ENCODE measurements around the gene CA10.

The CA10 gene

DNA sequence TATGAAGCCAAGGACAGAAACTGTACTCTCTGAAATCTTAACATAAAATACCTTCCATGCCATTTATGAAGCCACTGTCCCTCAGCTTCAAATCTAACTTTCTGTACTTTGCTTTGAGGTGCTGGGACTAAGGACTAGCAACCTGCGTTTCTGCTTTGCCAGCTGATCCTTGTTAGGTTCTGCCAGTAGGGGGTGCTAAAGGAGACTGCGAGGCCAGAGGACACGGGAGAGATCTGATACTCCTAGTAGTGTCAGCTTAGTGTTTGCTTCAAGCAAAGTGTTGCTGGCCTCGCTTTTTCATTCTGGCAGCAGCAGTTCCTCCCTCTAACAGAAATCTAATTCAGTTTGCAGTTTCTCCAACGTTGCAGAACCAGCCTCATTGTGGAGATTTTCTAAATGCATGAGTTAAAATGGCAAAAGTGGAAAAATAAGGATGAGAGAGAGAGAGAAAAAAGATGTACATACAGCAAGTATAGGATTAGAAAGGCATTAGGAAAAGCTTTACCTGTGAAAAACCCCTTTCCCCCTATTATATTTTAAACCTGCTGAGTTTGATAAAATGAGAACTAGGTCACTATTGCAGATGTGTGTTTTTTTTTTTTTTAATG, 297.5 kb downstream of the CA10 start:
- DNase-seq (ENCODE audit: low spot score): peak; percentile 3

DNA sequence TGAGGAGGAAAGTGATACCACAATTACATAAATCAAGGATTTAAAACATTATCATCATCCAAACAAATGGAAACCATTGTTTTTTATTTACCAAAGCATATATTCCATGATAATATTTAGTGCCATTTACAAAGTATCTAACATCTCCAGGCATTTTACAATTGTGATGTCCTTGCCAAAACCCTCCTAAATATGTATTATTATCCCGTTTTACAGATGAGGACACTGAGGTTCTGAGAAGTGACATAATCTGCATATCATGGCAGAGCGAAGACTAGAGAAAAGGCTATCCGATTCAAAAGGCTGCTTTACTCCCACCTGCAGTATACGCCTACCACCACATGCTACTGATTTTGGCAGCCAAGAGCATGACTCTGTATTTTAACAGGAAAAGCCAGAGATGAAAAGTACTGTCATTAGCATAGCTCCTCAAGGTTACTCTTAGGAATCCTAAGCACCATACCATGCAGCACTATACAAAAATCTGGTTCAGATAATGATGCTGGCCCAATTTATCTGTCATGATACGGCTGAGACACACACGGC, 301.4 kb downstream of the CA10 start:
- DNase-seq (ENCODE audit: low spot score): no peak

DNA sequence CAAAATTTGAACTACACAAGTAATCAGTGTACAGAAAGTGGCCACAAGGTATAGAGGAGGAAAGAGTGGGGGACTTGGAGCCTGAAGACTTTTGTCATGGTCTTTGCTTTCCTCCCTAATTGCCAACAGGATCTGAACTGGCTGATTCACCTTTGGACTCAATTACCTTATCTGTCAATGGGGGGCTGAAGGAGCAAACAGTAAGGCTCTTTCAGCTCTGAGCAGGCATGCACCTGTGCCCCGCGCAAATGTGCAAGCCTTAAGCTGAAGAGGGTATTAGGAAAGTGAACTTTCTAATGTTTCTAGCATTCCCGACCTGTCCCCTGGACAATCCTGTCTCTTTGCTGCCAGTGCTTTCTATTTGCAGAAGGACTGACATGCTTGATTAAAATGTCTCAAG, 302.7 kb downstream of the CA10 start:
- DNase-seq (ENCODE audit: low spot score): no peak

DNA sequence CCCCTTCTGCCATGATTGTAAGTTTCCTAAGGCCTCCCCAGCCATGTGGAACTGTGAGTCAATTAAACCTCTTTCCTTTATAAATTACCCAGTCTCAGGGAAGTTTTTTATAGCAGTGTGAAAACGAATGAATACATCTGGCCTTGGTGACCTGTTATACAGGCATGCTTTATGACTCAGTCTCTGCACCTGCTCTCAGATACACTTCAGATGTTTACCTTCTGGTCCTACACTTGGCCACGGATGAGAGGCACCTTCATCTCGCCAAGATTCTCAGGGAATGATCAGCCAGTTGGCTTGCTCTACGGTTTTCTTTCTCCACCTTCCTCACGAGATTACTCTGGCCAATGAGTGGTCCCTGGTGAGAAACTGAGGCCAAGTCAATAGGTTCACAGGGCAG, 304.7 kb downstream of the CA10 start:
- no peak for DNase-seq (ENCODE audit: low spot score)

DNA sequence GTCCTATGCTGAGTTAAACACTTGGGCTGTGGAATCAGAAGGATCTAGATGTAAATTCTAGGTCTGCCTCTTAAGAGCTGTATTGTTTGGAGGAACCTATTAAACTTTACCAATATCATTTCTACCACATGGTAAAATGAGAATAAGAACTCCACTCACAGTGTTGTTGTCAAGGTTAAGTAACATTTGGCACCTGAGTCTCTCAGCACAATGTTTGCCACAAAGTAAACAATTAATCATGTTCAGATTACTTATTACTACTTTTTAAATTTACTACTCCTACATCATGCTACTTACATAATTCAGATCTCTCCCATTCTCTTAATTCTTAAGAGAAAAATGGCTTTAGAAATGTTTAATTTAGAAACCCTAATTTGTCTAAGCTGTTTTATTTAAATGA, 305.9 kb downstream of the CA10 start:
- no peak for DNase-seq (ENCODE audit: low spot score)

DNA sequence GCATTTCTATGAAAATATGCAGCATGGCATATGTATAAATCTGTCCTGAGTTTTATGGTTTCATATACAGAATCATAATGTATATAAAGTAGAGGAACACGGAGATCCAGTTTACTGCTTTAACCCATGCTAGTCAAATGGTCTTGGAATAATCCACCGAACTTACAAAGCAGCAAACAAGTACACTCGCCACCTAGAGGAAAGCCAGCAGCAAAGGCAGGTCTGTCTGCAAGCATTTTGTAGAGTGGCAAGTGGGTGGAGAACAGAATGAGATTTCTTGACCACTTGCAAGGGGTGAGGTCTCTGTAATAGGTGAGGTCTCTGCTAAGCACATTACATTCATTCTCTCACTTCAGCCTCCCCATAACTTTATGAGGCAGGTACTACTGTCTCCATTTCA, 308.3 kb downstream of the CA10 start:
- DNase-seq (ENCODE audit: low spot score): no peak

DNA sequence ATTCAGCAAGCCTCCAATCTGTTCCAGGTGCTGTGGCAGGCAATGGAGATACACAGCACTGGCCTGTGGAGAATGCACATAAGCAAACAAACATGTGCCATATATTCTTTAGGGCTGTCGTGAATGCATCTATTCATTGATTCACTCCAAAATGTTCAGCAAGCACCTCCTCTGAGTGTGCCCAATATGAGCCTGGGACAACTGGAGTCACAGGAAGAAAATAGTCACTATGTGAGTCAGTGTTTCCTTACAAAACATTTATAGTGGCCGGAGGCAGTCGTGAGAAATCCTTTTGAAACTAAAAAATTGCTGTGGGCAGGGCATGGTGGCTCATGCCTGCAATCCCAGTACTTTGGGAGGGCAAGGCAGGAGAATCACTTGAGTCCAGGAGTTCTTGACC, 310.1 kb downstream of the CA10 start:
- DNase-seq (ENCODE audit: low spot score): no peak

DNA sequence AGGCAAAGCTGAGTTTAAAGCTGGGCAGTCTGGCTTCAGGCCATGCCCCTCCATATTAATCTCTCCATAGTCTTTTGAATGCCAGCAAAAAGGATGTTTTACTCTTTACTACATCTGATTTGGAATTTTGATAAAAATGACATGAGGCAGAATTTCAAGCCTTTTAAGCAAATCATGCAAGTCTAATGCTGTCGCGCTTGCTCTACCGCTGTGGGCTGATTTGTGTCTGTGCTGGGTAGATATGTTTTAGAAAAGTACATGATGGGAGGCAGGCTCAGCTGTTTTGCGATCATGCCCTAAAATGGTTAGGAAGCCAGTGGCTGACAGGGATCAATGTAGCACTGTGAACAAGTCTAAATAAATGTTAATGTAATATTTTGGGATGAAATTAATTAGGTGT, 311.9 kb downstream of the CA10 start:
- no peak for DNase-seq (ENCODE audit: low spot score)

DNA sequence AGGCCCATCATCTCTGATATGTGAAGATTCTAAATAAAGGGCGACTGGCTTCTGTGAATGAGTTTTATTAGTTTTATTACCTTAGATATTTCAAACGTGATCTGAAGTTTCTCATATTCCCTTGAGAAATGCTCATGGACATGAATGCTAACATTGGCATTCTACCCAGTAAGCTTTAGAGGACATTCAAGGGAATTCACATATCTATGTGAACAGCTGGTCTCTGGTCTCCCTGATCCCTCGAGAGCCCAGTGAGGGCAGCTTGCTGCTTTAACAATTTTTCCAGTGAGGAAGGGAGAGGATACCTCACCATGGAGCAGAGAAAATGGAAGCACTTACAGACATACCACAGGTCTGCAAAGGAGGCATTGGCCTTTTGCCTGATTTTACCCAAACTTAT, 312.7 kb downstream of the CA10 start:
- DNase-seq (ENCODE audit: low spot score): no peak

DNA sequence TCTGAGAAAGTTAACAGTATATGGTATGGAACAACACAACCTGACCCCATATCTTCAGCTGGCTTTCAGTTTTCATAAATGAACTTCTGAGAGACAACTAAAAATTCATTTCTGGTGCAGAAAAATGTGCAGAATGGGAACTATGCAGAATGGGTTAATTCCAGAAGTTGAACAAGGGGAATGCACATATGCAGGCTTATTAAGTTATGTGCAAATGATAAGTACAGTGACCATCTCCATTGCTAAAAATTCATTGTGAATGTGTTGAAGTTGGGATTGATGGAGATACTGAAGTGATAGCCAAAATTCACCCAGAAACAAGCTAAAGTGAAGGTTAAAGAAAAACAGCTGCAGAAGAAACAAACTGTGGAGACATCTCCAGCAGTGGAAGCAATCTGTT, 315.8 kb downstream of the CA10 start:
- no peak for DNase-seq (ENCODE audit: low spot score)

DNA sequence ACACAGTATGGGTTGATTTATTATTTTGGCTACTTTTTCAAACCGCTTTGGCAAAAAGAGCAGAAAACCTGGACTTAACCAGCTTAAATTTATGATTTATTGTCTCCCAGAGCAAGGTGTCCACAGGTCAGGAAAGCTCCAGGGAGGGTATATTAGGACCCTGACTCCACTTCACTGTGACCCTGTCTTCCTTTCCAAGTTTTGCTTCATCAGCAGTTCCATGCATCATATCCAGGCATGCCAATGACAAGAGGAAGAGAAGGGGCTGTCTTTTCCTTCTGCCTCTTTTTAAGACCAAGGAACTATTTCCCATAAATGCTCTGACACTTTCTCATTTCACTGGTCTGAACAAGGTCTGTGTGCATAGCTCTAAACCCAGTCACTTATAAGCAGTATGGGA, 316.8 kb downstream of the CA10 start:
- DNase-seq (ENCODE audit: low spot score): no peak

DNA sequence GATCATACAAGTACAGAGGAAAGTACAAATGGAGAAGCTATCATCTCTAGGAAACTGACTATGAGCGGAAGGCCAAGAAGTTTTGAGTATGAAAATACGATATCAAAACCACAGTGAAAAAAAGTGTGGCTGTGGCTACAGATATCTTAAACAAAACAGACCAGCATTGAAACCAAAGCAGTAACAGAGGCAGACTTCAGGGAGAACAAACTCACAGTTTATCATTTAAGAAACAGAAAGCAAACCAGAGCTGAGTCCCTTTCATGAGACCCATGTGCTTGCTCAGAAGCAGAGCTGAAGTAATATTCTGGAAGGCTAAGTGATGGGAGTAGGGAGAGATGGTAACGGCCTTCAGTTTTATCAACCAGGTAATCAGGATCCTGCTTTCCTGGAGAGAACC, 317.8 kb downstream of the CA10 start:
- DNase-seq (ENCODE audit: low spot score): no peak

DNA sequence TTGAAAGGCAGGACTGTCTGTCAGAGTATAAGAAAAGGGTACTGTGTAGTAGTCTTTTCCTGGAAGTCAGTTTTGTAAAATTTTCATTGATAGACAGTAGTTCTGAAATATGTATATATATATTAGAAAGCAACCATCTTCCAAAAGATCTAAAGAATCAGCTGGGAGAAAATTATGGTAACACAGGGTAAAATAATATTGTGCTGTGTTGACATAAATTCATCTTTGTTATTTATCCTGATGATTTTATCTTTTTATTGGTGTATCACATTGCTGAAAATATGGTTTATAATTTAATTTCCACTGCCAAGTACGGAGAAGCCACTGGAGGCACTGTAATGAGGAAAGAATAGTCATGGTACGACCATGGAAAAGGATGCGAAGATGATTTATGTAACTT, 324.9 kb downstream of the CA10 start:
- DNase-seq (ENCODE audit: low spot score): no peak

DNA sequence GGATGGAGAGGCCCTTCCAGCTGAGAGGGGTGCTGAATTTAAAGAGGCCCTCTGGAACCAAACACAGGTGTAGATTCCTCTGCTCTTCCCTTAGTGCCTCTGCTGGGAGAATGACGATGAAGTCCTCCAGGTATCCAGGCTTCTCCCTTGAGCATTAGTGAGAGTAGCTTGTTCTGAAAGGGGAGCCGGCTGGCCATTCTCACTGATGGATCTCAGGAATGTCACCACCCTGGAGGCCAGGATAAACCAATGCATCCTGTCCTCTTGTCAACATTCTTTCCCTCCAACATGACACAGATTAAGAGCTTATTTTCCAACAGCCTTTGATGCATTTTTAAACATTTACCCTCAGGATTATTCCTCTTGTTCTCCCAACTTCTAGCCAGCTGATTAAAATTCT, 325.5 kb downstream of the CA10 start:
- DNase-seq (ENCODE audit: low spot score): no peak

DNA sequence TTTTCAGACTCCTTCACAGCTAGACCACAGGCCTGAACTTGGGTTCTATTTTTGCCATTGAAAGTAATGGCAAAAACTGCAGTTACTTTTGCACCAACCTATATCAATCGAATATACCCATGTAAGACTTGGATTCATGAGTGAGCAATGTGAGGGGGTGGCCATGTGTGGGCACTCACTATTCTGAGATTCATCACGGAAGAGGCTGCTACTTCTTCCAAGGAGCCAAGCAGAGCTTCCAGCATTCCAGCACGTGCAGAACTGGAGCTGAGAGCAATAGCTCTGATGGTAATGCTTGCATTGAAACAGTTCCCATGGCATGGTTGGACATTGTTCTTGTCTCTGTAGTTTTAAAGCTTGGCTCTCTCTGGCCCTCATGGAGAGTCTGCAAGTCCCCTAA, 327.6 kb downstream of the CA10 start:
- no peak for DNase-seq (ENCODE audit: low spot score)

DNA sequence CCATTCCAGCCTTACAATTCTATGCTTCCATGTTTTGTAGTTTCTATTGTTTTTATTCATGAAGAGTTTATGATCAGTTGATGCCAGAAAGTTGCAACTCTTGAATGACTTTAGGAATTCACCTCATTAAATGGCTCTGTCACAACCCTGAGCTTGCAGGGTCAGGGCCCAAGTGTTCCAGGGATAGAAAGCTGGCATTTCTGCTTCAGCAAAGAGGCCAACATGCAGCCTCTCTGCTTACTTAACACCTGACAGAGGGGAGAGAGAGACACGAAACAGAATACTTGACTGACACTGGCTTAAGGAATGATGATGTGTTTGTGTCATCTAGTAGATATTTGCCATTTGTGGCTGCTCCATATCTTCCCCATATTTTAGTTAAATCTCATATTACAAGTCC, 328.1 kb downstream of the CA10 start:
- no peak for DNase-seq (ENCODE audit: low spot score)

DNA sequence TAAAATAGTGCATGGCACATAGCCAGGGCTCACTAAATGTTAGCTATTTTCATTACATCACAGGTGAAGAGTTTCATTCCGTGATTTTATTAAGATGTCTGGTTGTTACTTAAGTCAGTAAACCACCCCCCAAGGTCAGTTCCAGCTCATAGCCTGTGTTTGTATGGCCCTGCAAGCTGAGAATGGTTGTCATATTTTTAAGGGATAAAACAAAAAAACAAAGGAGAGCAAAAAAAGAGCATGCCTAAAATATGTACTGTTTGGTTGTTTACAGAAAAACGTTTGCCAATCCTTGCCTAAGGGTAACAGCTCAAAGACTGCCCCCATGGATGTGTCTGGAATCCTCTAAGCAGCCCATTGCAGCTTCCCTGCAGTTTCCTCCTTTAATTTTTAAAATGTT, 329.6 kb downstream of the CA10 start:
- no peak for DNase-seq (ENCODE audit: low spot score)

DNA sequence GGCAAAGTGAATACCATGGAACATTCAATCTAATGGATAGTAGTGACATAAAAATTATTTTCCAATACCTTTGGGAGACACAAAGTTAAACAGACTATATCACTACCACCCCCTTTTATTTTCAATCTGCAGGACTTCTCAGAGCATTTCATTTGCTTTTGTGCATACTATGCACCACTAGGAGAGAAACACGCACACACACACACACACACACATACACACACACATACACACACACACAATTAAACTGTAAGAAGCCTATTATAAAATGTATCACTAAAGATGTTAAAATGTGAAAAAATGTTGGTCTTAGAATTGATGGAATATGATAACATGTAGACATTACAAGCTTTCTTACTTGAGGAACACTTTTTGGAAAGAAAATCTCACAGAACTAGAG, 331.4 kb downstream of the CA10 start:
- no peak for DNase-seq (ENCODE audit: low spot score)

DNA sequence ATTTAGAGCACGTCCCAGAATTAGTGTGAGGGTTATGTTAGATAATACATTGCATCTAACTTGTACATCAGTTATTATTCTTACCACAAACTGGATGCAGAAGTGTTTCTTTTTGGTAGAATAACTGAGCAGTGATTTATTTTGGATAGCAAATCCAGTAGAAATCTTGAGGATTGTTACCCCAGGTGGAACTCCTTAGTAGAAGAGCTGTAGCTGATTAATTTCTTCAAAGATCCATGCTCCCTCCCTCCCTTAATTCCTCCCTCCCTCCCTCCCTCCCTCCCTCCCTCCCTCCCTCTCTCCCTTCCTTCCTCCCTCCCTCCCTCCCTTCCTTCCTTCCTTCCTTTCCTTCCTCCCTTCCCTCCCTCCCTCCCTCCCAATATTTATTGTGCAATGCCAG, 337.7 kb downstream of the CA10 start:
- DNase-seq (ENCODE audit: low spot score): no peak

DNA sequence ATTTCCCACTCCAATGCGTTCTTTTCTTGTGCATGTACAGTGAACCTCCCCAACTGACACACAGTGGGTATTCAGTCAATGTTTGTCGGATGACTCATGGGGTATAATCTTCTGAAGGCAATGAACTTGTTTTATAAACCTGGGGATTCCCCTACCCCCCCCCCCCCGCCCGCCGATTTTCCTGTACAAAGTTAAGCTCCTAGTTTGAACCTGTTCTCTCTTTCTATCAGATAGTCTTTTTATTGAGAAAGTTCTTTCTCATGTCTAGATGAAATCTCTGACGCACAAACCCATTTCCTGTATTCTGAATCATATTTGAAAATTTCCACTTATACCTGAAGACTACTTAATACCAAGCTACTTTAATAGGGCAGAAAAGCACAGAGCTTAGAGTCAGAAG, 338.3 kb downstream of the CA10 start:
- peak; percentile 6 for DNase-seq (ENCODE audit: low spot score)

DNA sequence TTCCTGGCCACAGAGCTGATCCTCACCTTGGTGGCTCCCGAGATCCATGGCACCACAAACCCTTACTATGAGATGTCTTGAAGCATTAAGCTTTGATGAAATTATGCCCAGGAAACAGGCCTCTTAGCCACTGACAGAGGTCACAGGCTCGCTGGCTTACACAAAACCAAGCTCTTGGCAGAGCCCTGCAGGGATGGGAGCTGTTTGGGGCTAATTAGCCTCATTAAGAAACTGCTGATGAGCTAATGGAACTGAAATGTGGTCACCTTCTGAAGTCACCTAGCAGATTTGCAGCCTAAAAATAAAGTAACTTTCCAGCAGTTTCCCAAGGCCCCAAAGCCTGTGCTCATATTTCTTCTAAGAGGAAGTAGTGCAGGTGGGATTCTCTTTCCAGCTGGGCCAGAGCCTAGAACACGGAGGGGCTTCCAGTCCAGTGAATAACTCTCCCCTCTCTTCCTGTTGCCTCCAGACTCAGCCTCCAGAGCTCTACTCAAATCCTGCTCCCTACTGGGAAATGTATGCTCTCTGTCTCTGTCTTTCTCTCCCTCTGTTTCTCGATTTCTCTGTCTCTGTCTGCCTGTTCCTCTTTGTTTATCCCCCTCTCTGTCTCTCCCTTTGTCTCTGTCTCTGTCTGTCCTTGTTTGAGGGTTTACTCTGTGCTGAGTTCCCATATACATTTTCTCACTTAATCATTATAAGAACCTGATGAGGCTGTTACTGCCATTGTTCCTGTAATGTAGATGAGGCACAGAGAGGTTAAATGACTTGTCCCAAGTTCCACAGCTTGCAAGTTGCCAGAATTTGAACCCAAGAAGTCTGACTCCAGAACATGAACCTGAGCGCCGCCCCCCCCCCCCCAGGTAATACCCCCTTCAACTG, 338.9 kb downstream of the CA10 start:
- DNase-seq (ENCODE audit: low spot score): no peak

DNA sequence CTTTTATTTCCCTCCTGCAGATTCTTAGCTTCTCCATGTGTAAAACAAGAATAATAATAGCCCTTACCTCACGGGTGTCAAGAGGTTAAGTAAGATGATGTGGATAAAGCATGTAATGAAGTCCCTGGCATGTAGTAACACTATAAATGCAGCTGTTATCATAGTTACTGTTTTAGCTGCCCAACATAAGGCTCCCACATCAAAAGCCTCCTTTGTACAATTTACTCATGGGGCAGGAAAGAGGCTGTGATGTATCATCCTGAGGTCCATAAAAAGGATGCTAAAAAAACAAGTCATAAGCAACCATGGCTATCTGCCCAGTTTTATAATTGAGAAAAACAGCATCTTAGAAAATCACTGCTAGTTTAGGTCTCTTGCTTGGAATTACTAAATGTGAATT, 339.7 kb downstream of the CA10 start:
- no peak for DNase-seq (ENCODE audit: low spot score)

DNA sequence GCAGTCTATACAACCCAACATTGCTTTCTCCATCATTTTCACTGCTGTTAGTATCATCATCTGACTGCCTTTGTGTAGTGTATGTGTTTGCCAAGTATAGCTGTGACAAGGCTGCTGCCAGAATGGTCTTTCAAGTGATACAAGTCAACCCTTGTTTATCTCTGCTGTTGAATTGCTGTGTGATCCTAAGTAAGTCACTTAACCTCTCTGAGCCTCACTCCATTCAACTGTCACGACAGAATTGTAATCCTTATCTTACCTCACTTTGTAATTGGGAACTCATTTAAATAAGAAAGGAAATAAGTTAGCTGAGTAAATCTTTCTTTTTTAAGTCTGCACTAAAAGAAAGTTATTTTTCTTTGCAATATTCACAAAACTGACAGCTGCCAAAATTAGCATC, 340.6 kb downstream of the CA10 start:
- DNase-seq (ENCODE audit: low spot score): no peak

DNA sequence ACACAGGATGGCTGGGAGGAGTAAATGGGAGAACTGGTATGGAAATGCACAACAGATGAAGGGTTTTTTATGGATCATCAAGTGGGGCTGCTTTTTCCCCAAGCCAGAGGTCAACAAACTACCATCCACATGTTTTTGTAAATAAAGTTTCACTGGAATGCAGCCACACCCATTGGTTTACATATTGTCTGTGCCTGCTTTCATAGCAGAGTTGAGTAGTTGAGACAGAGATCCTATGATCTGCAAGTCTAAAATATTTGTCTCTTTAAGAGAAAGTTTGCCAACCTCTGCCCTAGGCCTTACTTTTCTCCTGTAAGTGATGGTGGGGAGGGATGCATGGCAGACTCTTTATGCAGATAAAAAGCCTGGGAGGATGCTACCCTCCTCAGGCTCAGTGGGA, 341.4 kb downstream of the CA10 start:
- DNase-seq (ENCODE audit: low spot score): no peak
